Motor neuron (in vitro differentiated cells): Measurements from ENCODE around the gene TMEM139. TPM values are rescaled to one million over a fixed set of nuclear protein-coding genes. Genes with fewer than 3 reads are reported as not detected.

ENCODE experiments used
- ATAC-seq, 8 experiments: fragments of 200-7000 bp; cut with Tn5 transposase; replicated peaks in 6 of 8; 2 replicates each; pipeline ENCODE4 v1.8.0; 2021; ENCODE audit warnings: mild to moderate bottlenecking in 8 of 8, moderate library complexity in 8 of 8
- H3K27ac ChIP-seq, 2 donors: fragments of 250-450 bp; sonication (Bioruptor Pico); 2 replicates each; pipeline ENCODE4 v1.9.0; 2021; ENCODE audit warnings: antibody characterized with exemption in 2 of 2, mild to moderate bottlenecking in 2 of 2, moderate library complexity in 1 of 2
- H3K4me1 ChIP-seq, 2 donors: fragments of 250-450 bp; sonication (Bioruptor Pico); replicated peaks in 1 of 2; 2 replicates each; pipeline ENCODE4 v1.6.1; 2021; ENCODE audit warnings: antibody characterized with exemption in 2 of 2, mild to moderate bottlenecking in 2 of 2, moderate library complexity in 1 of 2
- H3K4me3 ChIP-seq, 5 donors: fragments of 250-450 bp; sonication (Bioruptor Pico); 2 replicates each; pipeline ENCODE4 v1.9.0; 2021; ENCODE audit warnings: antibody characterized with exemption in 5 of 5, mild to moderate bottlenecking in 5 of 5, moderate library complexity in 4 of 5
- WGBS, 10 experiments: fragments of 450-650 bp; shearing (Covaris generic); methylation state at CpG; one replicate each; pipeline ENCODE4 v1.0.0; 2022; 5-methylcytosine and 5-hydroxymethylcytosine counted together
- in situ Hi-C, 9 experiments: fragments of 400-800 bp; cut with MboI; loops; one replicate each; pipeline ENCODE4 v1.15.0; 2021; ENCODE audit warnings: low sequenced_read_pairs in 9 of 9, low pct_unique_long_range_greater_than_20kb in 2 of 9; ENCODE audit not compliant: unreplicated experiment in 9 of 9
- total RNA-seq, 8 experiments: library from RNA; unstranded; fragments of 300-600 nt; gene quantifications; 2 replicates each; pipeline versions ENCODE4 v1.2.3 to v1.2.4, GENCODE V29; 2022

Gene TMEM139
- total RNA-seq, 8 experiments from 2014 or later, result 0.51 to 4.5 (median 1.8) TPM

DNA sequence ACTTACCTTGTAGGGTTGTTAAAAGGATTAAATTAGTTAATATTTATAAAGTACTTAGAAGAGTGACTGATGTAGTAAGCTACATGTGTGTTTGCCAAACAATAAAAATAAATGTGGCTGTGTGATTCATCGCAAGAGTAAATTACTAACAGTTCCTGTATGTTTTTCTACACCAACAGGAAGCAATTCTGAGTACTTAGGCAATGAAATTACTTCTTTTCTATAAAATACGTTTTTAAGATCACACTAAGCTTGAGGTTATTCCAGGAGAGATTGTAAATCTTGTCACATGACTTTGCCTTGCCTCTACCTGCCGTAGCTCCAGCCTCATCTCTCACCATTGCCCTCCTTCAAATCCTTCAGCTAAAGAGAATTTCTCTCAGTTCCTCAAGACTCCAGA is 39.6 kb upstream of the TMEM139 start:
- 13 to 100% (median 79%) methylated on average over 1 to 3 of the region's 3 CpGs for WGBS, 10 experiments
- Histone ChIP-seq H3K4me1 (peaks cover 16 to 18% of the 10 kb centered on the region in 2 donors), H3K27ac (no peak overlapping the region), H3K4me3 (no peak overlapping the region)
- in situ Hi-C loops, result loop anchor here in 2 of 9 experiments (25.0 kb wide), 1 partner anchor 167 kb away; the partner anchor contains the start of gene EPHA1 (in 2 of the 2)
- ATAC-seq, result no peak

DNA sequence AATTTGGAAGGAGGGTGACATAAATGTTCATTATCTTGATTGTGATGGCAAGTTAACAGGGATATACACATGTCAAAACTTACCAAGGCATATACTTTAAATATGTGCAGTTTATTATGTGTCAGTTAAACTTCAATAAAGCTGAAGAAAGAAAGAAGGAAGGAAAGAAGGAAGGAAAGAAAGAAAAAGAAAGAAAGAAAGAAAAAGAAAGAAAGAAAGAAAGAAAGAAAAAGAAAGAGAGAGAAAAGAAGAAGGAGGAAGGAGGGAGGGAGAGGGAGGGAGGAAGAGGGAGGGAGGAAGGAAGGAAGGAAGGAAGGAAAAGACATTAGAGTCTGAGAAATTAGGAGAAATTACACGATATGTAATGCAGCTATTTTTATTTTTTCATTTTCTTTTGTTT is 37.4 kb upstream of the TMEM139 start:
- WGBS, 10 experiments, result 30 to 100% (median 57%) methylated on average over 1 of the region's 1 CpG; no CpG with 5 or more reads in 3 of the 10 experiments
- in situ Hi-C loops, result loop anchor here in 2 of 9 experiments (25.0 kb wide), 1 partner anchor 165 kb away; the partner anchor contains the start of gene EPHA1 (in 2 of the 2)

DNA sequence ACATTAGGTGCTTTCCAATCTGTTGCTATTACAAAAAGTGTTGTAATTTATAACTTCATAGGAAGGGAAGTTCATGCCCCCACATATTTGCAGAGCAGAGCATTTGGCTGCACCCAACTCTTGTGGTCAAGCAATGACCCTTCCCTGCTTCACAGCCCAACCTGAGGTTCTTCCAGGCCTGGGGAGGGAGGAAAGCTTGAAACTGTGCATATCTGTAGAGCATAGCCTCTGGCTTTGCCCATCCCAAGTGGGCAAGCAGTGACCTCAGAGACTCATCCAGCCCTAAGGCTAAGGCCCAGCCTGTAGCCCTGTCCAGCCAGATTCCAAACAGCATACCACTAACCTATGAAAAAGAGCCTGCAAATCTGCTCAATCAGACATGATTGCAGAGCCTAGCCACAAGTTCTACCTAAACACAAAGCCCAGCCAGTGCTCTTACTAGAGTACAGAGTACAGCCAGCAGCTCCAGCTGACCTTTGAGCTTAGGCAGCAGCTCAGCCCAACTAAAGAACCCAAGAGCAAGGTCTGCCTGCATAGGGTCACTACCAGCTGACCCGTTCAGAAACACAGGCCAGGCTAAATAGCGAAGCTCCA is 35.9 kb upstream of the TMEM139 start:
- ATAC-seq, result peak in 2 of 8 experiments; percentile 99
- in situ Hi-C loops, result loop anchor here in 2 of 9 experiments (25.0 kb wide), 1 partner anchor 163 kb away; the partner anchor contains the start of gene EPHA1 (in 2 of the 2)
- Histone ChIP-seq H3K27ac (no peak overlapping the region), H3K4me3 (no peak overlapping the region), H3K4me1 (peaks cover 3 to 5% of the 10 kb centered on the region in 2 donors)
- 11 to 100% (median 73%) methylated on average over 1 to 2 of the region's 2 CpGs; no CpG with 5 or more reads in 4 of the 10 experiments for WGBS, 10 experiments

More for the DNA sequence above, 37.4 kb upstream of the TMEM139 start:
- Histone ChIP-seq H3K27ac (no peak overlapping the region), H3K4me1 (peaks cover 13 to 15% of the 10 kb centered on the region in 2 donors), H3K4me3 (no peak overlapping the region)
- ATAC-seq, result no peak

DNA sequence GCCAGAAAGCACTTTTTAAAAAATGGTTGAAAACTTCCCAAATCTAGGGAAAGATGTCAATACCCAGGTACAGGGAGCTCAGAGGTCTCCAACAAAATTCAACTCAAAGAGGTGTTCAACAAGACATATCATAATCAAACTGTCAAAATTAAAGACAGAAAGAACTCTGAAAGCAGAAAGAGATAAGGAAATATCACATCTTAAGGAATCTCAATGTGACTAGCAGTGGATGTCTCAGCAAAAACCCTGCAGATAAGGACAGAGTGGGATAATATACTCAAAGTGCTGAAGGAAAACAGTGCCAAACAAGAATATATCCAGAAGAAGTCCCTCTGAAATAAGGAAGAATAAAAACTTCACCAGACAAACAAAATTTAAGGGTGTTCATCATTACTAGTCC is 34.6 kb upstream of the TMEM139 start:
- Histone ChIP-seq H3K4me3 (no peak overlapping the region), H3K4me1 (no peaks in the 10 kb centered on the region), H3K27ac (no peak overlapping the region)
- in situ Hi-C loops, result no loop called here
- no peak for ATAC-seq

DNA sequence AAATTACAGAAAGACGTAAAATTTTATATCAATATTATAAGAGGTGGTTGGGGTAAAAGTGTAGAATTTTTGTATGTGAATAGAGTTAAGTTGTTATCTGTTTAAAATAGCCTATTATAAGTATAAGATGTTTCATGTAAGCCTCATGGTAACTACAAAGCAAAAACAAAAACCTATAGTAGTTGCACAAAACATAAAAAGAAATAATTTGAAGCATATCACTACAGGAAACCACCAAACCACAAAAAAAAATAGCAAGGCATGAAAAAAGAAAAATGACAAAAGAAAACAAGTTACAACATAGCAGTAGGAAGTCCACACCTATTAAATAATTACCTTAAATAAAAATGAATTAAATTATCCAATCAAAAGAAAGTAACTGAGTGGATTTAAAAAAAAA is 33.9 kb upstream of the TMEM139 start:
- WGBS, 10 experiments, result 62 to 100% (median 89%) methylated on average over 1 of the region's 1 CpG; no CpG with 5 or more reads in 1 of the 10 experiments
- in situ Hi-C loops, result no loop called here

DNA sequence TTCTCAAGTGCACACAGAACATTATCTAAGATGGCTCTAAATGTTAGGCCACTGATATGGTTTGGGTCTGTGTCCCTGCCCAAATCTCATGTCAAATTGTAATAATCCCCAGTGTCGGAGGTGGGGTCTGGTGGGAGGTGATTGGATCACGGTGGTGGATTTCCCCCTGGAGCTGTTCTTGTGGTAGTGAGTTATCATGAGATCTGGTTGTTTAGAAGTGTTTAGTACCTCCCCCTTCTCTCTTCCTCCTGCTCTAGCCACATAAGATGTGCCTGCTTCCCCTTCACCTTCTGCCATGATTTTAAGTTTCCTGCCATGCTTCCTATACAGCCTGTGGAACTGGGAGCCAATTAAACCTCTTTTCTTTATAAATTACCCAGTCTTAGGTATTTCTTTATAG is 32.8 kb upstream of the TMEM139 start:
- Histone ChIP-seq H3K4me1 (no peaks in the 10 kb centered on the region), H3K4me3 (no peak overlapping the region), H3K27ac (no peak overlapping the region)
- in situ Hi-C loops, result no loop called here
- no peak for ATAC-seq
- 83 to 100% (median 97%) methylated on average over 1 to 2 of the region's 2 CpGs; no CpG with 5 or more reads in 6 of the 10 experiments for WGBS, 10 experiments

More for the DNA sequence above, 33.9 kb upstream of the TMEM139 start:
- H3K27ac ChIP-seq, result no peak overlapping the region
- H3K4me1 ChIP-seq, result no peaks in the 10 kb centered on the region
- no peak for ATAC-seq
- H3K4me3 ChIP-seq, result no peak overlapping the region

DNA sequence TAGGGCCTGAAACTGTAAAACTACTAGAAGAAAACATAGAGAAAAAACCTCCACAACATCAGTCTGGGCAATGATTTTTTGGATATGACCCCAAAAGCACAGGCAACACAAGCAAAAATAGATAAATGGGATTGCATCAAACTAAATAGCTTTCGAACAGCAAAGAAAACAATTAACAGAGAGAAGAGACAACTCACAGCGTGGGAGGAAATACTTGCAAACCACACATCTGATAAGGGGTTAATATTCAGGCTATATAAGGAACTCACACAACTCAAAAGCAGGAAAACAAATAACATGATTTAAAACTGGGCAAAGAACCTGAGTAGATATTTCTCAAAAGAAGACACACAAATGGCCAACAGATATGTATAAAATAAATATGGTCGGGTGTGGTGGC is 29.2 kb upstream of the TMEM139 start:
- Histone ChIP-seq H3K4me1 (no peaks in the 10 kb centered on the region), H3K27ac (no peak overlapping the region), H3K4me3 (no peak overlapping the region)
- in situ Hi-C loops, result no loop called here
- 41 to 100% (median 89%) methylated on average over 1 to 3 of the region's 3 CpGs; no CpG with 5 or more reads in 2 of the 10 experiments for WGBS, 10 experiments
- ATAC-seq, result no peak

DNA sequence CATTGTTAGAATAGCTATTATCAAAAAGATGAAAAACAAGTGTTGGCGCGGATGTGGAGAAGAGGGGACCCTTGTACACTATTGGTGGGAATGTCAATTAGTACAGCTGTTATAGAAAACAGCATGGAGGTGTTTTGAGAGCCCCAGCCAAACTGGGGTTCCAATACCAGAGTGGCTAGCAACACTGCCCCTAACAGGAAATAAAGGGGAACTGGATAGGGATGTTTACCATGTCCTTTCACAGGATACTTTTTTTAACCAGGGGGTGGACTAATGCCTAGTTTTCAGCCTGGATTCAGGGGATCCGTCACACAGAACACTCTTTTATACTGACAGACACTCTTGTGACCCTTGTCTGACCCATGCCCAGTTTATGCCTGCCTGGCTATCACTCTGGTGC is 28.4 kb upstream of the TMEM139 start:
- in situ Hi-C loops, result no loop called here
- ATAC-seq, result no peak
- H3K4me3 ChIP-seq, result no peak overlapping the region
- no peak overlapping the region for H3K27ac ChIP-seq
- no peaks in the 10 kb centered on the region for H3K4me1 ChIP-seq
- 50 to 100% (median 89%) methylated on average over 1 to 3 of the region's 3 CpGs; no CpG with 5 or more reads in 4 of the 10 experiments for WGBS, 10 experiments

DNA sequence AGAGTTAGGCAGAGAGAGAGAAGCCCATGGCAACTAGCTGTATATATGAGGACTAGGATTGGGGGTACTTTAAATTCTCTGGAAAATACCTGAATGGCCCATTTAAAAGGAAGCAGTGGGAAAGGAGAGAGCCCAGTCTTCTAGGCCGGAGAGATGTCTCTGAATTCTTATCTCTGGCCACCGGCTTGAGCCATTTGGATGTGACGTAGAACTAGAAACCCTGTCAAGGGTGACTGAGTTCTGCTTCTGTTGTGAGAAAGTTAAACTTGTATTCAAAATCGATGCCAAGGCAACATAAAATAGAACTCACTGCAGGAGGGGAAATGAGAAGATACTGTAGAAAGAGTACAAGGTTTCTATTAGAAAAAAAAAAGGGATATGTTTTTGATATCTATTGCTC is 27.8 kb upstream of the TMEM139 start:
- Histone ChIP-seq H3K27ac (no peak overlapping the region), H3K4me1 (no peaks in the 10 kb centered on the region), H3K4me3 (no peak overlapping the region)
- in situ Hi-C loops, result no loop called here
- no peak for ATAC-seq
- WGBS, 10 experiments, result 50 to 100% (median 86%) methylated on average over 1 to 4 of the region's 4 CpGs

DNA sequence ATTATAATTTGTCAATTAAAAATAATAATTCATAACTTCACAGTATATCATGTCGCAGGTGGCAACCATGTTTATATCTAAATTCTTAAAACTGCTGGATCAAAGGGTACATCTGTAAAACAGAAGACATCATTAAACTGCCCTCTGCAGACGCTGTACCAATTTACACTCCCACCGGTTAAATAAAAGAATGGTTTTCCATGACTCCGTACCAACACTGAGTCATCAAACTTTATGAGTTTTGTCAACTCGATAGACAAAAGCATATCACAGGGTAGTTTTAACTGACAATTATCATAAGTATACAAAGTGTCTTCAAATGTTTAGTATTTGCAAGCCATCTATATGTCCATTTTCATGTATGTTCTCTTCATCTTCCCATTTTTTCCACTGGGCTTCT is 27.3 kb upstream of the TMEM139 start:
- in situ Hi-C loops, result no loop called here
- Histone ChIP-seq H3K4me1 (no peaks in the 10 kb centered on the region), H3K27ac (no peak overlapping the region), H3K4me3 (no peak overlapping the region)
- 3 to 86% (median 75%) methylated on average over 2 to 5 of the region's 5 CpGs; no CpG with 5 or more reads in 1 of the 10 experiments for WGBS, 10 experiments
- ATAC-seq, result no peak

DNA sequence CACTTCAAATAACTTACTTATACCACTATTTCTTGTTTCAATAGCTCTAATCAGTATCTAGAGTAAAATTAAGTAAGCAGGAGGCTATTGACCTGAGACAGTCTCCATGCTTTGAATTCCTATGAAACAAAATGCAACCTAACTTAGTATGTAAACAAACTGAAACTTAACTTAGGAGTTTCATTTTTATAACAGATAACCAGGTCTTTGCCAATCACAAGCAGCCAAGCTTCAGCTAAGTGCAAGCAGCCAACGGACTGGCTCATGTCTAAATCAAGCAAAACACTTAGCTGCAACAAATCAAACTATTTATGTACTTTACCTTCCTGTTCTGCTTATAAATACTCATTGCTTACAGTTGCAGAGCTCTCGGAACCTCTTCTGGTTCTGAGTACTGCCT is 25.9 kb upstream of the TMEM139 start:
- 48 to 100% (median 91%) methylated on average over 1 to 2 of the region's 2 CpGs; no CpG with 5 or more reads in 2 of the 10 experiments for WGBS, 10 experiments
- H3K27ac ChIP-seq, result no peak overlapping the region
- ATAC-seq, result no peak

DNA sequence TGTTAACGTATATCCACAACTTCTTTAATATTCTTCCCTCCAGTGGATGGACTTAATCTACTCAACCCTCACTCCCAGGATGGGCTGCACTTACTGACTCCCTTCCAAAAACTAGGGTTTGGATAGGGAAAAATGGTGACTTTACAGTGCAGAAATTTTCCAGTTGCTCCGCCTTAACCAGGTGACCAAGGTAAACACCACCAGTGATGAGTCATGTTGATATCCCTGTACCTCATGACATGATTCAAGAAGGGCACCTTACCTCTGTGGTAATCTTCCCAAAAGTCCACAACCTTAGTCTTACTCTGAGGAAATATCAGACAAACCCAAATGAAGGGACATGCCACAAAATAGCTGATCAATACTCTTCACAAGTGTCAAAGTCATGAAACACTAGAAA is 25.0 kb upstream of the TMEM139 start:
- no peak overlapping the region for H3K27ac ChIP-seq
- in situ Hi-C loops, result no loop called here
- no peak overlapping the region for H3K4me3 ChIP-seq
- WGBS, 10 experiments, result 47 to 100% (median 92%) methylated on average over 1 to 2 of the region's 2 CpGs; no CpG with 5 or more reads in 2 of the 10 experiments
- peaks cover 3 to 4% of the 10 kb centered on the region in 2 donors for H3K4me1 ChIP-seq
- no peak for ATAC-seq

More for the DNA sequence above, 25.9 kb upstream of the TMEM139 start:
- no peak overlapping the region for H3K4me3 ChIP-seq
- H3K4me1 ChIP-seq, result peaks cover under 1 to 4% of the 10 kb centered on the region in 2 donors
- in situ Hi-C loops, result no loop called here

DNA sequence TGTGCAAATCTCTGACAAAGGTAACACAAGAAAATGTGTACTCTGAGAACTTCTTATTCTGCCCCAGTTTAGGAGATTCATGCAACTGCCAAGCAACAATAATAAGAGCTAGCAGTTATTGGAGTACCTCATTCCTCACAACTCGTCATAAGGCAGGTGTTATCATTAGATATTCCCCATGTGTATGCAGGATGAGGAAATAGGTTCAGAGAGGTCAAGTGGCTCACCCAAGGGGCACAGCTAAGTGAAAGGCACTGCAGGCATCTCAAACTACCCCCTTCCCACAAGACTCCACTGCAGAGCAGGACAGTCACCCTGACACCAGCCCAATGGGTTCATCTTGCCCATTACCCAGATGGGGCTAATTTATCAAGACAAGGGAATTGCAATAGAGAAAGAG is 22.9 kb upstream of the TMEM139 start:
- in situ Hi-C loops, result no loop called here
- H3K27ac ChIP-seq, result no peak overlapping the region
- WGBS, 10 experiments, result 29 to 100% (median 71%) methylated on average over 1 of the region's 1 CpG; no CpG with 5 or more reads in 4 of the 10 experiments
- peaks cover 3 to 4% of the 10 kb centered on the region in 2 donors for H3K4me1 ChIP-seq
- no peak overlapping the region for H3K4me3 ChIP-seq
- ATAC-seq, result no peak
